GM23248 (cell line): Measurements from ENCODE around the gene L3MBTL1.

ENCODE experiments used
- EZH2 ChIP-seq: fragments of 200-600 bp; sonication (generic); IDR thresholded peaks from 2 replicates; pipeline ENCODE4 v1.6.1; 2018; ENCODE audit warnings: antibody characterized with exemption, mild to moderate bottlenecking; ENCODE audit not compliant: insufficient read depth, poor library complexity, severe bottlenecking
- EZH2phosphoT487 ChIP-seq: fragments of 200-600 bp; sonication (generic); IDR thresholded peaks from 2 replicates; pipeline ENCODE4 v1.6.1; 2018; ENCODE audit warnings: antibody characterized with exemption, moderate library complexity, mild to moderate bottlenecking, low read depth; ENCODE audit not compliant: insufficient read depth

GRCh38 chr20:43540673-43541060 is 33.2 kb downstream of the L3MBTL1 start:
- no peak for TF ChIP-seq EZH2
- TF ChIP-seq EZH2phosphoT487 = no peak
